Activated T-cell treated with anti-CD3 and anti-CD28 coated beads for 4 hours (primary cell): ENCODE data around the gene PIGZ.

Source experiments
- DNase-seq: peaks from one replicate; pipeline ENCODE4 v3.0.0-alpha.2; 2020

Gene PIGZ

DNA sequence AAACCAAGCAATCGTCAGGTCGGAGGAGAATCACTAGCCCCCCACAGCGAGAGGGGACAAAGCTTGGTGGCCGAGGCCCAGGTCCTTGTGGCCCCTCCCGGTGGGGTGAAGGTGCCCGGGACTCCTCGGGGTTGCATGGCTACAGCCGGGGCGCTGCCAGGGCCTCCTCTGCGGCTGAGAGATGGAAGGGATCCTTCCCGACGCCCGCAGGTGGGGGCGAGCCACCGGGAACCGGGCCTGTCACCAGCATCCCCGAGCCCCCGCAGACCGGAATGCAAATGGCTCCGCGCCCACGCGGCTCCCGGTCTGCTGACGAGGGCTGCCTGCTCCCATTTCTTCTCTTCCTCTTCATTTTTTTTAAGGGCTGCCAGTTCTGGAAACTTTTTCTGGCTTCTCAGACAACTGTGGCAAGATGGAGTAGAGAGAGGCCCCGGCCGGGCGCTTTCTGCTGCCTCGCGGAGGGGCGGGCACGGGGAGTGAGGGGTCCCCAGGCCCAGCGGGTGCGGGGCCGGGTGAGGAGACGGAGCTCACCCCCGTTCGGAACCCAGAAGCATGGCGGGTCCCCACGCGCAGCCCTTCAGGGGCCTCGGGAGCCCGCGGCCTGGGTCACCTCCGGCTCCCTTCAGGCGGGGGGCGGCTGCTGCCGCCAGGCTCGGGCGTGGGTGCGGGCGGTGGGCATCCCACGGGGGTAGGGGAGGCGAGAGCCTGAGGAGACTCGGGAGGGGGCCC lies 33.5 kb upstream of the PIGZ start:
- no peak for DNase-seq

DNA sequence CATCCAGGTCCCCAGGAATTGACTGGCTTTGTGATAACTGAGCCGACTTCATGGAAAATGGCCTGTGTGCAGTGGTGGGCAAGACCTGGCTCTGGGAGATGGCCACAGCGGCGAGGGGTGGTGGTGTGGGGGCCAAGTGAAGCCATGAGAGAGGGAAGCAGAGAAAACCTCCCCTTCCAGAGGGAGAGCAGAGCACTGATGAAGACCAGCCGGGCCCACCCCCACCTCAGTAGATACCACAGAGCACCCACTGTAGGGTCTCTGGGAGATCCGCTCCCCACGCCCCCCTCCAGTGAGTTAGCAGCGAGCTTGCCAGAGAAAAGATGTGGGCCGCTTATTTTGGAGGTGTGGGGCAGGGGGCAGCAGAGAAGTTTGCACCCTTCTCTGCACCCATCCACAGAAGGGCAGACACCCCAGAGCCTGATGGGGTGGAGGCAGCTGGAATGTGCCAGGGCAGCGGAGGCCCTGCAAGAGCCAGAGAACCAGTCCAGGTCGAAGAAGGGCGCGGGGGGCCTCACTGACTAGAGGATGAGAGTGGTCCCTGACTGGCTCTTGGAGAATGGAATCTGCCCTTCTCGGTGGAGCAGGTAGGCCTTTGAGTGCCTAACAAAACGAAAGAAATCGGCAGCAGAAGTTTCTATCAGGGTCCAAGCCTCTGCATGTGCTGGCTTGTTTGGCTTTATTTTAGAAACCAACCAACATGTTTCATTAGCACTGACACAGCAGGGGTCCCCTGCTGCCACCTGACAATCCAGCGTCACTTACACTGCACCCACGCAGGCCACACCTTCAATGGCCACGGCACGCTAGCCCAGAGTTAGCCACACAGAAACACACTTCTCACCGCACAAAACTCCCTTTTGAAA lies 32.7 kb upstream of the PIGZ start:
- DNase-seq, result no peak

DNA sequence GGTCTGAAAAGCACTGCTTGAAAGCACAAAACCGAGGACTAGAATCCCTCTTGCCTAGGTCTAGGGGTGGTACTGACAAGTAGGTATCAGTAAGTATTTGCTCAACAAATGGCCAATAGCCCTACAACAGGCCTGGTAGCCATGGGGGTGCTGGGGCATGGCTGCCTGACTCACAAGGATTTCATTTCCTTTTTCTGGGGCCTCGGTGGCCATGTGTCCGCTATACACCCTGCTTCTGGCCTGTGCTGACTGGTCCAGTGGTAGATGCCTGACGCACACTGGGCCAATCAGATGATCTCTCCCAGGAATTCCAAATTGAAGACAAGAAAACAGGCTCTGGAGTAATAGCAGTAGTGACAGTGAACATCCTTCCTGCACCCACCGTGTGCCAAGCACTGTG lies 31.6 kb upstream of the PIGZ start:
- no peak for DNase-seq

DNA sequence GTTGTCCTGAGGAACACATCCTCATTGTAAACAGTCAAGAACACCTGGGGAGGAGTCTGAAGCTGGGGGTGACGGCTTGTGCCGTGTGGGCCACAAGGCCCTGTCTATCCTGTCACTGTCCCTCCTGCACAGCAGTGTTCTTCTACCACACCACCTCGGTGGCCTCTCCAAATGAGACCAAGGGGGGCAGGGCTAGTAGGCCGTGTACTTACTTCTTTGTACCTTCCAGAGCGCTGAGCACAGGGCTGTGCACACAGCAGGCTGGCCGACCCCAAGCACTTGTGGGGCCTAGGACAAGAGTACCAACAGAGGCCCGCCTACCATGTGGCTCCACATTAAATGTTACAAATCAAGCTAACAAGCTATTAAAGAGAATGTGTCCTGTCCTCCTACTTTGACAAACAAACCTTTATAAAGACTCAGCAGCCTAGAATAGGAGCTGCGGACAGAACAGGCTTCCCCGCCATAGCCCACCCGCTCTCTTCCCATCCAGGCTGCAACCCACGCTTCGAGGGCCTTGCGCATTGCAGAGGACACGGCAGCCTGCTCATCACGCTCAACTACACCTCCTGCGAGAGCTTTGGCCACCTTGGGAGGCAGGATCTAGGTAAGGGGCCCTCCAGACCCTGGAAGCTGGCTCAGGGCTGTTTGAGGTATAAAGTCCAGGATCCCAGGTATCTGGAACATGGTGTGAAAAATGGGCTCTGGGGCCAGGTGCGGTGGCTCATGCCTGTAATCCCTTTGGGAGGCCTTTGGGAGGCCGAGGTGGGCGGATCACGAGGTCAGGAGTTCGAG lies 30.5 kb upstream of the PIGZ start:
- DNase-seq, result no peak

DNA sequence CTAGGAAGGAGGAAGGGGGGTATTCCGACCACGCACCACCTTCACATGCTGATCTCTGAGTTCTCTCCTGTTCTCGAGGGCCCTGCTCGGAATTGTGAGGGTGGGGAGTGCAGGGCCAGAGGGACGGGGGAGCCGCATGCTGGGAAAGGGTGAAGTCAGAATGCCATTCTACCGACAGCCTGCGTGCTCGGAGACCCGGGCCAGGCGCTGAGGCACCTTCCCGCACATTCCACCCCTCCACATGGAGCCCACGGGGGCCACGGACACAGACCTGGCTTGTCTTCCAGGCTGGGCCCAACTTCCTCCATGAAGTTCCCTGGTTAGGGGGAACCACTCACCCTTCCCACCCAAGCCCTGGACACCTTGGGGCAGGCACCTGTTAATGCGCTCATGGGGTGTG lies 28.7 kb upstream of the PIGZ start:
- DNase-seq, result no peak

DNA sequence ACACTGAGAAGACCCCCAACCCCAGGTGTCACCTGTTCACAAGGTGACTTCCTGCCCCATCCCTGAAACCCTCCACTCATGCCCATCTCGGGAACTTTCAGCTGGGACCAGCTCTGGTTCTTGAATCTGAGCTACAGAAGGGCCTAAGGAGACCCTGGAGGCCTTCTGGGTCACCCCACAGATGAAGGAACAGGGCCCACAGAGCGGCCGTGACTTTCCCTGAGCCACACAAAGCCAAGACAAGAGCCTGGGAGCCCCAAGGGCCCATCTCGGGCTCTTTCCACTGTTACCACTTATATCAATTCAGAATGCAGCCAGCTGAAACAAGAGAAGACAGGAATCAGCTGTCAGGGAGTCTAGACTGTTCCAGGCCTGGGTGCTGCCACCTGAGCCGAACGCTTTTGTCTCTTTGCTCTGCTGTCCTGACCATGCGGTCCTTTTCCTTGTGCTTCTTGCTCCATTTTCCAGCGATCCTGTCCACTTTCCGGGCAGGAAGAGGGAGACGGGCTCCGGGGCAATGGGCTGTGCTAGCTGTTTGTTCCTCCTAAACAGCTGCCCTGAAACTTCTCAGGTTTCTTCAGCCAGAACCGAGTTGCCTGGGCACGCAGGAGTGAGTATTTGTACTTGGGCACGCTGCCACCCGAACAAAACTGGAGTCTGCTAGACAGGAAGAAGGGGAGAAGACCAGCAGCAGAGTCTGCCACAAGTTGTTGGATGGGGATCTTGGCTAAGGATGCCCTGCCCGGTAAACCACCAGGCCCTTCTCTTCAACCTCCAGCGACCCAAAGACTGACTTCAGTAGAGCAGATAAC lies 28.0 kb upstream of the PIGZ start:
- DNase-seq, result no peak

DNA sequence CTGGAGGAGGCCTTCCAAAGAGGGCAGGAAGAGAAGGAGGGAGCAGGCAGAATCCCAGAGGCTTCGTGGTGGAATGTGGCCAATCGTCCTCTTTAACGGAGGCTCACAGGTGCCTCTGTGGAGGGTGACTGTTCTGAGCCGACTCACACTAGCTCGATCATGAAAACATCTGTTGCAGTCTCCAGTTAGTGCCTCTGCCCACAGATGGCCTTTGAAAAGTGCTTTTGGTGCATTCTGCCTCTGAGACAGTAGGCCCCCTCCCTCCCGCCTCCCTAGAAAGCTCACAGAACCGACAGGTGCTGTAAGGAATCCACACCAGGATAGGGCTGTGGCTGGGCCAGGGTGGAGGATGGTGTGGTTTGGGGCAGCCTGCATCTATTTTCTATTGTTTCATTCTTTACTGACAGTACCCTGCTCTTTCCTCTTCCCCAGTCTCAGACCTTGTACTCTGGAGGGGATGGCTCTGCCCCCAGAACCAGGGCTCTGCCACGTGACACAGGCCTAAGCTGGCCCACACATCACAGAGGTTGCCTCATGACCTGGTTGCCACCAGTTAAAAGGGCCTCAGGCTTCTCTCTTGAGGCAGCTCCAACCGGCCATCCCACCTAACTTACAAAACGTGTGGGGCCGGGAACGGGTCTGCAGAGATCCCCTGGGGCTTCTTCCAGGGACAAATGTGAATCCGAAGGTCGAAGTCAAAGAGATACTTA lies 27.2 kb upstream of the PIGZ start:
- DNase-seq, result no peak

DNA sequence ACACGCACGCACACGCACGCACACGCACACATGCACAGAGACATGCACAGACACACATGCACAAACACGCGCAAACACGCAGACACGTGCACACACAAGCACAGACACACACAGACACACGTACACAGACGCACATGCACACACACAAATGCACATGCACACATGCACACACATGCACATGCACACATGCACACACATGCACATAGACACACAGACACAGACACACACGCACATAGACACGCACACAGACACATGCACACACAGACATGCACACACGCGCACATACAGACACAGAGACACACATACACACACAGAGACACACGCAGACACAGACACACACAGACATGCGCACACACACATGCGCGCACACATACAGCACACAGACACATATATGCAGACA lies 26.4 kb upstream of the PIGZ start:
- no peak for DNase-seq

DNA sequence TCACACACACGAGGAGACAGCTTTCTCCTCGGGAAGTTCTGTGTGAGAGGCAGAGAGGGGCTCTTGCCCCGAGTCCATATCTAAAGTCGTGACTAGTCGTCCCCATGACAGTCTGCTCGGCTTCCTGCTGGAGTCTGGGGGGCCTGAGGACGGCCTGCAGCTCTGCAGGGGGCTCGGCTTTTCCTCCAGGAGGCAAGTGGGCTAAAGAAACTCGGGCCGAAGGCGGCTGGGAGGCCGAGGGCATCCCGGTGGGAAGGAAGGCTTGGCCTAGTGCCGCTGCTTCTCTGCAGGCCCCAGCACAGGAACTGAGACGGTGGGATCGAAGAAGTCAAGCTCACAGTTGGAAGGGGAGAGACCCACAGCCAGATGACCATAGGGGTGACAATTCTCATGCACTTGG lies 25.4 kb upstream of the PIGZ start:
- no peak for DNase-seq

DNA sequence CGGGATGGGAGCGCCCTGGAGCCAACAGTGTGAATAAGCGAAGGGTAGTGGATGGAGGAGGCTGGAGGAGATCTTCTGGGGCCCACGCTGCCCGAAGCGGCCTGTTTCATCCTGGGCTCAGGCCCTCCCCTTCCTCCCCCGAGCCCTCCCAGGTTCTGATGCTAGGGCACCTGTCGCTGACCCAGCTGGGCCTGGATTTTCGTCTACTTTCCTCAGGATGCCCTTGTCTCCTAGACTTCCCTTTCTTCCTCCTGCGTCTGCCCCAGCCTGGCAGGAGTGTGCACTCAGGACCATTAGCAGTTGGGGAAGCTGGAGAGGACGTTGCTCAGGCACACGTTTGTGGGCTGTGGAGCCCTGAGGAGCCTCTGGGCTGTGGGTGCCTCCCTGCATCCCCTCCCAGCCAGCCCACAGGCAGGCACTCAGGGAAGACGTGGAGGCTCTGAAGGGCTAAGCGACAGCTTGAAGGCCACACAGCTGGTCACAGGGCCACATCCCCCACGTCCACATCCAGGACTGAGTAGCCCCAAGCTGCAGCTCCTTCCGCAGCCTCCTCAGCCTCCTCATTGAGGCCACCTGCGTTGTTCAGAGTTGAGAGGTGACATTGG lies 23.9 kb upstream of the PIGZ start:
- no peak for DNase-seq

DNA sequence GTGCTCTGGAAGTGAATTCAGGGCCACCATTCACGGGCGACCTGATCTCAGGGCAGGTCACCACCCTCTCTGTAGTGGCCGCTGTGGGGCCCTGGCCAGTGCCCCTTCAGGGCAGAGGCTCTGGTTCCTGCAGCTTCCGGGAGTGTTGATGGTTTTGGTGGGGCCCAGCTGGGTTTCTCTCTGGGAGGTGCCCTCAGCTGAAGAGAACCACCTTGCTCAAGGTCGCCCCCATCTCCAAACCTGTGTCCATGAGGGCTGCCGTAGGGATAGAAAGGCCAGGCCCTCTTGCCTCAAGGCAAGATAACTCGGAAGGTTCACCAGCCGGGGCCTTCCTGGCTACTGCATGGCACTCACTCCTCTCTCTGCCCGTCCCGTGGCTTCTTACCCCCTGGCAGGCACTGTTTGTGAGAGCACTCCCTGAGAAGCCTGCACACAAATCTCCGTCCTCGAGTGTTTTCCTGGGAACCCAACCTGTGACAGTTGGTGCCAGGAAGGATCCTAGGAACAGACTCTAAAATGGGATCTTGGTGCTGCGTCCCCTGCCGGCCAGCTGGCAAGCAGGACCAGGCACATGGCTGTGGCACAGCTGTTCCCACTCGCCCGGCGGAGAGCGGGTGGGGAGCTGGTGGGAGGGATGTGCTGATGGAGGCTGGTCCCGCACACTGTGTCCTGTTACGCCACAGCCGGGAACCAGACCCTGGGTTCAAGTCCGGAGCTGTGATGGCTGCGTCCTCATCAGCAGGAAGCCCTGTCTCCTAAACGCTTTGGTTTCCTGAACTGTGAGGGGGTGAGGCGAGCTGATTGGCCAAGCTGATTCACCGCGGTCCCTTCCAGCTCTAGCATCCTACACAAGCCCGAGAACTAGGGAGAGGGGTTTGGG lies 23.2 kb upstream of the PIGZ start:
- no peak for DNase-seq

DNA sequence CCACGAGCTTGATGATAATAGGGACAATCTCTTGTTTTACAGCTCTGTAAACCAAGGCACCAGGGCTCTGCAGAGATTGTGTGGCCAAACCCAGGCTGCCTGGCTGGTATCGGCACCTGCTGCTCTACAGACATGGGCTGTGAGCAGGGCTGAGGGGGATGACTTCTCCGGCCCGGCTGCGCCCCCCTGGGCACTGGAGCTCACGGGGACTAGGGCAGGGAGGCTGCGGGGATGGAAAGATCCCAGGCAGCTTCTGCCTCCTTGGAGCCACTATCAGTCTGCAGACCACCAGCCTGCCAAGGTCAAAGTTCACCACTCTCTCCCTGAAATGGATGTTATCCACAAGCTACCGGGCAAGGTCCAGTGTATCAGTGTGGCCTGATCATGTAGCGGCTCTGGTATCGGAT lies 22.0 kb upstream of the PIGZ start:
- no peak for DNase-seq

DNA sequence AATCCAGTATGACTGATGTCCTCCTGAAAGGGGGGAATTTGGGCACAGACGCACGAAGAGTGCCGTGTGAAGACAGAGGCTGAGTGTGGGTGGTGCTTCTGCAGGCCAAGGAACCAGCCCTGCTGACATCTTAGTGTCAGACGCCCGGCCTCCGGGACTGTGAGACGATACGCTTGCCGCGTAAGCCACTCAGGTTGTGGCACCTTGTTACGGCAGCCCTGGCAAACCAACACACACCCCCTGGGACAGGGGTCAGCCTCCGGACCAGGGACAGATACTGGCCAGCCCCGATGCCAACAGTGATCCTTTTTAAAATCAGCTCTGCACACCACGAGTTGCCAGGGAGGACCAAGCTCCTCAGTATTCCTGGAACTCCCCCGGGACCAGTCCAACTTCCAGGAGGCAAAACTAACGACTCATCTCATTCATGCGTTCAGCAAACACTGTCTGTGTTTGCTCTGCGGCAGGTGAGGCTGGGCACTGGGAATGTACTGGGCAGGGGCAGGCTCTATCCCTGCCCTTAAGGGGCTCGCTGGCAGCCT lies 21.2 kb upstream of the PIGZ start:
- no peak for DNase-seq

DNA sequence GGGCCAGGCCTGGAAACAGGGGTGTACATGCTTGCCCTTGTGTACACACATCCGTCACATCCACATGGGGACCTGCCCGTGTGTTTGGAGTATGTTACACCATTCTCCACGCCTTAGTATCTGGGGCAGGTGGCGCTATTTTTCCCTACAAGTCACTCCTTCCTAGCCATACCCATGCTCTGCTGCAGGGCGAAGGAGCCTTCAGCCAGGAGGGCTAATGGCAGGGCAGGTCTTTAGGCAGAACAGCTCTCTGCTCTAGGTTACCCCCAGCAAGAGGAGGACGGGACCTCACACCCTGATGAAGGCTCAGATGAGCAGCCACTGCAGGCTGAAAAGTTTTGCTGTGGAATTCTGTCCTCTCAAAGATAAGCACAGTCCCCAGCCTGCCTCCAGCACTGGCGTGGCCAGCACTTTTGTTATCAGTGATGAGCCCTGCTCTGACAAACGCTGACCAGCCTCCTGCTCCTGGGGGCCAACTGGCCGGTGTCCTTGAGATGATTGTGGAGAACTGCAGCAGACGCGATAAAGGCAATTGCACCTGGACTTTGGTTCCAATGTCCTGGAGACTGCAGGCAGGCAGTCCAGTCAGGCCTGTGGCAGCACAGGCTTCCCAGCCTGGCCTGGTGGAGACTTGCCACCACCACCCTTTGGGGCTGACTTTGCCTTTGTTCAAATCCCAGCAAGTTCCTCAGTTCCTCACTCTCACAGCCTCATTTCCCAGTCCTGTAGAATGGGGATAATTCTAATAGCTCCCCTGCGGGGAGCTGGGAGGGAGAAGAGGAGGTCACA lies 19.8 kb upstream of the PIGZ start:
- DNase-seq, result no peak

DNA sequence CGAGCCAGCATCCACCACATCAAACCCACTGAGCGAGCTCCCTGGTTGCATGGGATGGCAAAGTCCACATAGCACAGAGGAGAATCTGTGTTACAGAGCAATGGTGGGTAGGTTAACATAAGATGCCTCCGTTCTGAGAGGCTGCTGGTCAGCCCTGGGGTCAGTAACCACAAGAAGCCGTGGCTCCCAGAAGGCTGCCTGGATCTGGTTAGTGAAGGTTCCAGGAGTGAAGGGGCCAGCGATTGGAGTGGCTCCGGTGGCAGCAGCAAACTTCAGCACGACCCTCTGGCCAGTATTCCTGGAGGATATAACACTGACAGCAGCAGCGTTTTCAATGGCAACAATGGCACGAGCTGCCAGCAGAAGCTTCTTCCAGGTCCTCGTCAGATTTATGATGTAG lies 18.4 kb upstream of the PIGZ start:
- no peak for DNase-seq

DNA sequence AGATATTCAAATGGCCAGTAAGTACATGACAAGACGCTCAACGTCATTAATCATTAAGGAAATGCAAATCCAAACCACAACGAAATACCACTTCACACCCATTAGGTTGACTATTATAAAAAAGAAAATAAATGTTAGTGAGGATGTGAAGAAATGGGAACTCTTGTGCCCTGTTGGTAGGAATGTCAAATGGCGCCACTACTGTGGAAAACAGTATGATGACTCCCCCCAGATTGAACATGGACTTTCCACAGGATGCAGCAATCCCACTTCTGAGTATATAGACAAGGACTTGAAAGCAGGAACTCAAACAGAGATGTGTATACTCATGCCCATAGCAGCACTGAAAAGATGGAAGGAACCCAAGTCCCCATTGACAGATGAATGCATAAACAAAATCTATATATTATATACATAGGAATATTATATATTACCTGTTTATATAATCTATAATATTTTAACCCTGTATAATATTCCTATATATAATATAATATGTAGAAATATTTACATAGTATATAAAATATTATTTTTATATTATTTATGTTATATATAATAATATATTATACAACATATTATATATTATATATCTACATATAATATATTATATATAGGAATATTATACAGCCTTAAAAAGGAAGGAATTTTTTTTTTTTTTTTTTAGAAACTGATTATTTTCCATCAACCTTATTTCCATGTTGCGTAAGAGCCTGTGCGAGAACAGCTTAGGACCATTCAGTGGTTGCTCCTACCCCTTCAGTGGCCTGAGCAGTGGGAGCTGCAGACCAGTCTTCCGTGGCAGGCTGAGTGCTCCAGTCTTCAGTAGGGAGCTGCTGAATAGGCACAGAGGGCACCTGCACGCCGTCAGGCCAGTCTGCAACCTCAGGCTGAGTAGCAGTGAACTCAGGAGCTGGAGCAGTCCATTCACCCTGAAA lies 17.6 kb upstream of the PIGZ start:
- DNase-seq, result no peak

DNA sequence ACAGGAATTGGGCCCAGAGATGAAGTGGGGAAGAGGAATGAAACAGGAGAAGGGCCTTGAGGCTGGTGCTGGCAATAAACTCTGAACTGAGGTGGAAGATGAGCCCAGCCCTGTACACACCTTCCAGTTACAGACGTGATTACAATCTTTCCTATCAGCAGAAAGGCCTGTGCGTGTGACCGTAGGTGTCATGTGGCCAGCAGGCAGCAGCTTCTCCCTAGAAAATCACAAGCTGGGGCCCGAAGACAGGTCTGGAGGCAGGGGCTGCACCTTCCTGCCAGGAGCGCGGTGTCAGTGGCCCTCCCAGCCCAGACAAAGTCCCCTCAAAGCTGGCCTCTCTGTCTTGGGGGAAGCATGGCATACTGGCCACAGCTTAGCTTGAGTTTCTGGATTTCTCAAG lies 16.7 kb upstream of the PIGZ start:
- DNase-seq, result no peak

DNA sequence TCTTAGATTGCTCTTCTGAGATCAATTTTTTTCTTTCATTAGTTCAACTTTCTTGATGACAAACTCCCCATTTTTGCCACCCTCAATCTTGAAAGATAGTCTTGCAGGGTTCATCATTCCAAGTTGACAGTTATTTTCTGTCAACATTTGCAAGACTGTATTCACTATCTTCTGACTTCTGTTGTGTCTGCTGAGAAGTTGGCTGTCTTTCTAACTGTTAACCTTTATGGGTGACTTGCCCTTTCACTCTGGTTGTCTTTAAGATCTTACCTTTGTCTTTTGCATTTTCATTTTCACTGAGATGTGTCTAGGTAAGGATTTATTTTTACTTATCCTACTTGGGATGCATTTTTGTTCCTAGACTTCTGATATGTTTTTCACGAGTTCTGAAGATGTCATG lies 14.6 kb upstream of the PIGZ start:
- no peak for DNase-seq
